Gastrocnemius medialis (tissue), 4 donors: ENCODE data around the gene UMODL1. TPM values are rescaled to one million over a fixed set of nuclear protein-coding genes. Genes with fewer than 3 reads are reported as not detected.

ENCODE experiments used
- ATAC-seq, 2 donors: fragments of 150-250 bp; one replicate each; pipeline ENCODE4 v1.9.1; 2016
- DNase-seq, 2 donors: peaks; one replicate each; pipeline ENCODE4 v3.0.0-alpha.2; 2019
- H3K27ac ChIP-seq, 4 donors: fragments of 200-600 bp; sonication (generic); 1 replicate in 1 of 4; 2 replicates in 3 of 4; pipeline ENCODE4 v1.5.1; 2016 to 2018; ENCODE audit warnings: mild to moderate bottlenecking in 2 of 4, moderate library complexity in 1 of 4
- H3K27me3 ChIP-seq, 3 donors: fragments of 200-600 bp; sonication (generic) in 2 of 3; 1 replicate in 1 of 3; 2 replicates in 2 of 3; pipeline versions ENCODE4 v1.5.1 to v1.6.0; 2016 to 2019; ENCODE audit warnings: mild to moderate bottlenecking in 1 of 3, moderate library complexity in 1 of 3
- H3K36me3 ChIP-seq, 2 donors: fragments of 200-600 bp; sonication (generic) in 1 of 2; one replicate each; pipeline ENCODE4 v1.5.1; 2017 to 2018
- H3K4me1 ChIP-seq, 2 donors: fragments of 200-600 bp; sonication (generic) in 1 of 2; one replicate each; pipeline ENCODE4 v1.5.1; 2016 to 2017; ENCODE audit warnings: mild to moderate bottlenecking in 2 of 2
- H3K4me3 ChIP-seq, 4 donors: fragments of 200-600 bp; sonication (generic) in 3 of 4; 1 replicate in 1 of 4; 2 replicates in 3 of 4; pipeline ENCODE4 v1.5.1; 2016 to 2019; ENCODE audit warnings: mild to moderate bottlenecking in 2 of 4
- H3K9me3 ChIP-seq, 3 donors: fragments of 200-600 bp; sonication (generic) in 2 of 3; 1 replicate in 1 of 3; 2 replicates in 2 of 3; pipeline ENCODE4 v1.5.1; 2016 to 2019
- CTCF ChIP-seq, 5 experiments: fragments of 450-650 bp in 3 of 5; fragments of 200-600 bp in 2 of 5; sonication (generic) in 2 of 5; IDR thresholded peaks in 4 of 5; conservative IDR thresholded peaks in 1 of 5; 1 replicate in 4 of 5; 2 replicates in 1 of 5; pipeline ENCODE4 v1.5.1; 2016 to 2019; ENCODE audit warnings: antibody characterized with exemption in 5 of 5, mild to moderate bottlenecking in 3 of 5, moderate library complexity in 3 of 5
- POLR2A ChIP-seq, 2 donors: fragments of 450-650 bp; IDR thresholded peaks; one replicate each; pipeline ENCODE4 v1.6.1; 2017; ENCODE audit warnings: antibody characterized with exemption in 2 of 2, mild to moderate bottlenecking in 2 of 2, moderate library complexity in 2 of 2
- in situ Hi-C, 4 donors: fragments of 200-750 bp; cut with MboI; loops; one replicate each; pipeline versions ENCODE4 v1.15.0 to v1.8.0; 2017; ENCODE audit warnings: low sequenced_read_pairs in 4 of 4
- intact Hi-C: fragments of 100-400 bp; cut with DNase I; formaldehyde crosslinking; loops from one replicate; pipeline ENCODE4 v1.15.1; 2023; ENCODE audit warnings: low total_unique reads
- total RNA-seq, 4 donors: library from RNA; depleted of rRNA; stranded (reverse); fragments of >200 nt; gene quantifications; one replicate each; pipeline versions ENCODE4 v1.1.0 to v1.2.3, GENCODE V29; 2016

The UMODL1 gene
- total RNA-seq, 4 donors from 2014 or later = 0.13 TPM; not detected in 3

GRCh38 chr21:42191696-42192595 lies 120.8 kb downstream of the UMODL1 start:
- Histone ChIP-seq H3K27me3 (no peaks in the 10 kb centered on the region), H3K9me3 (no peaks in the 10 kb centered on the region), H3K4me3 (no peak overlapping the region), H3K36me3 (no peaks in the 10 kb centered on the region), H3K4me1 (peaks cover 0 to 7% of the 10 kb centered on the region in 2 donors), H3K27ac (no peak overlapping the region)
- no peak for ATAC-seq
- in situ Hi-C loops (no loop called here), intact Hi-C loops (no loop called here)
- TF ChIP-seq CTCF (IDR thresholded peaks at IDR 0.05 in 4 of 5, conservative IDR thresholded peaks at IDR 0.05 in 1 of 5) (no peak), POLR2A (IDR thresholded peaks at IDR 0.05) (no peak)
- no peak for DNase-seq

Other genes starting within 250 kb of the UMODL1 start
- gene PRDM15, start 192.0 kb upstream of the UMODL1 start, total RNA-seq = 10 to 100 TPM in 1 of 4 donors, 1 to 10 TPM in 3; 4.4 to 13.6 (median 5.4) TPM
- 1 to 10 TPM; 1.7 to 7.2 (median 2.4) TPM for gene C2CD2, start 117.3 kb upstream of the UMODL1 start, total RNA-seq
- gene ZBTB21, start 61.0 kb upstream of the UMODL1 start, total RNA-seq = 1 to 10 TPM; 1.9 to 5.0 (median 4.0) TPM
- gene ABCG1, start 147.8 kb downstream of the UMODL1 start, total RNA-seq = 10 to 100 TPM in 2 of 4 donors, 1 to 10 TPM in 2; 3.4 to 43.3 (median 10.3) TPM
- gene TFF3, start 244.1 kb downstream of the UMODL1 start, total RNA-seq = 1 to 10 TPM in 1 of 4 donors, under 1 TPM in 3; 0.64 to 4.7 (median 0.89) TPM